HCT116 (cell line): ENCODE data around the gene NIT2. TPM values are rescaled to one million over a fixed set of nuclear protein-coding genes. Genes with fewer than 3 reads are reported as not detected.

ENCODE experiments used
- ATAC-seq: fragments of 200-7000 bp; cut with Tn5 transposase; 2 replicates; pipeline ENCODE4 v1.9.1; 2020; ENCODE audit warnings: mild to moderate bottlenecking, moderate library complexity
- BruUV-seq: library from RNA; stranded (reverse); fragments of 400-500 nt; replicated peaks from 2 replicates; lab custom pipeline; 2021; lab: Mats Ljungman, UMichigan
- CTCF ChIA-PET: fragments of 300-600 bp; sonication (Branson Sonifier 250); formaldehyde crosslinking; loops from one replicate; lab custom pipeline; 2021; ENCODE audit warnings: antibody characterized with exemption; lab: Charles Lee
- POLR2A ChIA-PET: fragments of 300-600, 350-600 bp; sonication (Branson Sonifier 250); formaldehyde crosslinking; loops from one replicate; lab custom pipeline; 2021; ENCODE audit warnings: antibody characterized with exemption; lab: Charles Lee
- RAD21 ChIA-PET, 2 experiments: fragments of 300-600 bp; sonication (Branson Sonifier 250); formaldehyde crosslinking; loops; one replicate each; lab custom pipeline; 2023; ENCODE audit warnings: low total read pairs in 2 of 2; ENCODE audit not compliant: uncharacterized antibody in 2 of 2, unreplicated experiment in 2 of 2, low non-redundant PET in 1 of 2; lab: Charles Lee
- DNase-seq: peaks from one replicate; pipeline ENCODE4 v3.0.0-alpha.2; 2010; ENCODE audit warnings: low read depth, low spot score
- H2AFZ ChIP-seq: fragments of 200-600 bp; shearing (Covaris generic), sonication (generic); 2 replicates; pipeline ENCODE4 v1.6.1; 2017; ENCODE audit warnings: low read depth, mixed run types, mixed read lengths, antibody characterized with exemption, low read length; ENCODE audit not compliant: poor library complexity, severe bottlenecking
- H3K27ac ChIP-seq: 2 replicates; pipeline ENCODE4 v1.5.1; 2012; ENCODE audit warnings: low read depth, low read length
- H3K27me3 ChIP-seq: fragments of 200-600 bp; sonication (generic); 2 replicates; pipeline ENCODE4 v1.6.1; 2016; ENCODE audit warnings: mixed run types, low read length, mixed read lengths; ENCODE audit not compliant: insufficient read depth
- H3K36me3 ChIP-seq, 2 experiments: fragments of 200-500 bp in 1 of 2; fragments of 200-600 bp in 1 of 2; sonication (Bioruptor generic) in 1 of 2; sonication (generic) in 1 of 2; 2 replicates each; pipeline versions ENCODE4 v1.5.1 to v1.6.1; 2014 to 2016; ENCODE audit warnings: low read length in 2 of 2, inconsistent platforms in 1 of 2, mixed read lengths in 1 of 2, mixed run types in 1 of 2; ENCODE audit not compliant: insufficient read depth in 2 of 2, control insufficient read depth in 1 of 2
- H3K4me1 ChIP-seq, 2 experiments: fragments of 200-600 bp in 1 of 2; sonication (generic) in 1 of 2; 2 replicates each; pipeline versions ENCODE4 v1.5.1 to v1.6.1; 2012 to 2017; ENCODE audit warnings: low read length in 2 of 2, inconsistent platforms in 1 of 2, mild to moderate bottlenecking in 1 of 2, mixed read lengths in 1 of 2, mixed run types in 1 of 2, moderate library complexity in 1 of 2; ENCODE audit not compliant: insufficient read depth in 2 of 2, control insufficient read depth in 1 of 2
- H3K4me2 ChIP-seq: fragments of 200-600 bp; sonication (generic); 2 replicates; pipeline ENCODE4 v1.6.1; 2017; ENCODE audit warnings: mixed run types, low read length, mixed read lengths
- H3K4me3 ChIP-seq, 2 experiments: fragments of 200-600 bp in 1 of 2; sonication (generic) in 1 of 2; replicated peaks in 1 of 2; 2 replicates each; pipeline ENCODE4 v1.5.1; 2011 to 2016; ENCODE audit warnings: low read length in 2 of 2, control low read depth in 1 of 2, low read depth in 1 of 2, mild to moderate bottlenecking in 1 of 2, mixed read lengths in 1 of 2, mixed run types in 1 of 2
- H3K79me2 ChIP-seq: fragments of 200-600 bp; sonication (generic); 2 replicates; pipeline ENCODE4 v1.6.1; 2017; ENCODE audit warnings: mild to moderate bottlenecking, mixed run types, low read length, moderate library complexity, mixed read lengths; ENCODE audit not compliant: insufficient read depth
- H3K9ac ChIP-seq: fragments of 200-600 bp; sonication (generic); 2 replicates; pipeline ENCODE4 v1.6.1; 2016; ENCODE audit warnings: low read length, mixed read lengths
- H3K9me2 ChIP-seq: fragments of 200-600 bp; sonication (generic), shearing (Covaris generic); 2 replicates; pipeline ENCODE4 v1.6.1; 2017; ENCODE audit warnings: mixed run types, mild to moderate bottlenecking, moderate library complexity; ENCODE audit not compliant: insufficient read depth
- H3K9me3 ChIP-seq, 2 experiments: fragments of 200-500 bp in 1 of 2; fragments of 200-600 bp in 1 of 2; sonication (Bioruptor generic) in 1 of 2; sonication (generic) in 1 of 2; 2 replicates each; pipeline ENCODE4 v1.6.1; 2014 to 2017; ENCODE audit warnings: low read length in 2 of 2, mixed read lengths in 2 of 2, inconsistent platforms in 1 of 2, low read depth in 1 of 2, mild to moderate bottlenecking in 1 of 2, mixed run types in 1 of 2, moderate library complexity in 1 of 2; ENCODE audit not compliant: control insufficient read depth in 1 of 2, insufficient read depth in 1 of 2
- H4K20me1 ChIP-seq: fragments of 200-600 bp; sonication (generic), shearing (Covaris generic); 2 replicates; pipeline ENCODE4 v1.6.1; 2017; ENCODE audit warnings: mixed run types, mild to moderate bottlenecking, moderate library complexity; ENCODE audit not compliant: insufficient read depth
- ATF3 ChIP-seq: IDR thresholded peaks from 2 replicates; pipeline ENCODE4 v1.6.1; 2012
- CBX3 ChIP-seq: IDR thresholded peaks from 2 replicates; pipeline ENCODE4 v1.6.1; 2012; ENCODE audit warnings: low read depth
- CEBPB ChIP-seq: IDR thresholded peaks from 2 replicates; pipeline ENCODE4 v1.6.1; 2012; ENCODE audit warnings: low read depth
- EGR1 ChIP-seq: IDR thresholded peaks from 2 replicates; pipeline ENCODE4 v1.6.1; 2012; ENCODE audit warnings: low read depth
- EZH2 ChIP-seq: fragments of 200-600 bp; sonication (generic); IDR thresholded peaks from 2 replicates; pipeline ENCODE4 v1.6.1; 2017; ENCODE audit warnings: antibody characterized with exemption, mixed run types
- EZH2phosphoT487 ChIP-seq: fragments of 200-600 bp; IDR thresholded peaks from 2 replicates; pipeline ENCODE4 v1.6.1; 2018; ENCODE audit warnings: antibody characterized with exemption, borderline replicate concordance
- FOSL1 ChIP-seq: IDR thresholded peaks from 2 replicates; pipeline ENCODE4 v1.6.1; 2012; ENCODE audit warnings: low read depth
- JUND ChIP-seq: IDR thresholded peaks from 2 replicates; pipeline ENCODE4 v1.6.1; 2012
- MAX ChIP-seq: IDR thresholded peaks from 2 replicates; pipeline ENCODE4 v1.6.1; 2012
- POLR2A ChIP-seq: IDR thresholded peaks from 2 replicates; pipeline ENCODE4 v1.7.0; 2011; ENCODE audit warnings: borderline replicate concordance; ENCODE audit not compliant: insufficient read depth, insufficient read length; ENCODE audit errors: extremely low read depth
- POLR2AphosphoS5 ChIP-seq: IDR thresholded peaks from 2 replicates; pipeline ENCODE4 v1.6.1; 2011; ENCODE audit warnings: mild to moderate bottlenecking, low read depth, low read length, moderate library complexity
- RAD21 ChIP-seq: IDR thresholded peaks from 2 replicates; pipeline ENCODE4 v1.6.1; 2012; ENCODE audit warnings: low read depth, mild to moderate bottlenecking
- REST ChIP-seq: IDR thresholded peaks from 2 replicates; pipeline ENCODE4 v1.6.1; 2012; ENCODE audit warnings: low read depth
- SIN3A ChIP-seq: IDR thresholded peaks from 2 replicates; pipeline ENCODE4 v1.6.1; 2012; ENCODE audit warnings: low read depth
- SP1 ChIP-seq: IDR thresholded peaks from 2 replicates; pipeline ENCODE4 v1.6.1; 2012; ENCODE audit warnings: low read depth
- ZBTB33 ChIP-seq: IDR thresholded peaks from 2 replicates; pipeline ENCODE4 v1.6.1; 2011; ENCODE audit warnings: mild to moderate bottlenecking, low read length, moderate library complexity; ENCODE audit not compliant: insufficient replicate concordance; ENCODE audit errors: extremely low read depth
- ZFX ChIP-seq: fragments of 450-650 bp; IDR thresholded peaks from 2 replicates; pipeline ENCODE4 v1.6.1; 2017
- intact Hi-C: fragments of 100-400 bp; cut with micrococcal nuclease; formaldehyde crosslinking; loops from 2 replicates; pipeline ENCODE4 v1.10.0; 2022
- total RNA-seq: library from RNA; stranded (reverse); gene quantifications from one replicate; pipeline ENCODE4 v1.2.1, GENCODE V29; 2021; ENCODE audit not compliant: unreplicated experiment

The NIT2 gene
- total RNA-seq, 1 experiment from 2014 or later = 44.7 TPM

- H3K4me2 ChIP-seq = no peak overlapping the region
- H2AFZ ChIP-seq = no peak overlapping the region
- CTCF ChIA-PET = no interaction called here
- no peaks in the 10 kb centered on the region for H3K79me2 ChIP-seq
- H3K27me3 ChIP-seq = no peaks in the 10 kb centered on the region
- ATAC-seq (no peak), DNase-seq (no peak)
- RAD21 ChIA-PET = no interaction called here
- no peaks in the 10 kb centered on the region for H3K9me3 ChIP-seq
- H3K27ac ChIP-seq = no peak overlapping the region
- no peaks in the 10 kb centered on the region for H3K4me1 ChIP-seq
- H3K9me2 ChIP-seq = no peaks in the 10 kb centered on the region
- no peak overlapping the region for H3K9ac ChIP-seq
- H4K20me1 ChIP-seq = no peaks in the 10 kb centered on the region
- POLR2A ChIA-PET = no interaction called here
- no peak overlapping the region for H3K4me3 ChIP-seq
- intact Hi-C loops = no loop called here
- no peaks in the 10 kb centered on the region for H3K36me3 ChIP-seq
- TF ChIP-seq CBX3 = no peak
- no peak for TF ChIP-seq RAD21
- no peak for TF ChIP-seq ZFX
- TF ChIP-seq POLR2A = no peak
- TF ChIP-seq FOSL1 = no peak
- TF ChIP-seq POLR2AphosphoS5 = no peak
- TF ChIP-seq SP1 = no peak
- no peak for TF ChIP-seq EZH2phosphoT487
- TF ChIP-seq EZH2 = no peak
- TF ChIP-seq JUND = no peak
- TF ChIP-seq ATF3 = no peak
- no peak for TF ChIP-seq EGR1
- no peak for TF ChIP-seq SIN3A
- TF ChIP-seq REST = no peak
- TF ChIP-seq MAX = no peak
- no peak for TF ChIP-seq ZBTB33
- TF ChIP-seq CEBPB = no peak
- TF ChIP-seq, all 23 proteins: peak for 0
- no TSS peak for BruUV-seq
These were observed 45.2 kb upstream of the NIT2 start for GRCh38 chr3:100289339-100289738.
